Measurements from ENCODE around the gene PDE8B.
A peak's percentile ranks its signal among the peaks of the same experiment; 100 is the strongest.

PDE8B gene

DNA sequence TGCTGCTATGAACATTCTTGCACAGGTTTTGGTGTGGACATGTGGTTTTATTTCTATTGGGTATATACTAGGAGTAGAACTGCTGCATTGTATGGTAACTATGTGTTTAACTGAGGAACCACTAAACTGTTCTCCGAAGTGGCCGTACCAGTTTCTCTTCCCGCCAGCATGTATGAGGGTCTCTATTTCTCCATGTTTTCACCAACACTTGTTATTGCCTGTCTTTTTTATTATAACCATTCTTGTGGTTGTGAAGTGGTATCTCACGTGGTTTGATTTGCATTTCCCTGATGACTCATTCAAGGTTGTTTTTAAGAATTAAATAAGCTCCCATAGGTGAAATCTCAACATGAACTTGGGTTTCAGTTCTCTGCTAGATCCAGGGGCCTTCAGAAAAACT, 19.4 kb downstream of the PDE8B start:
- H3K4me3 ChIP-seq (replicated peaks; ENCODE audit: low read depth, low read length): no peak overlapping the region
- DNase-seq (ENCODE audit: low read depth): no peak
- no peak for TF ChIP-seq CTCF (IDR thresholded peaks at IDR 0.05; ENCODE audit: low read length, missing control alignments)

GRCh38 chr5:77230727-77231470, 20.4 kb downstream of the PDE8B start:
- TF ChIP-seq CTCF (IDR thresholded peaks at IDR 0.05; ENCODE audit: low read length, missing control alignments): peak; percentile 10
- peak; percentile 4 for DNase-seq (ENCODE audit: low read depth)
- H3K4me3 ChIP-seq (replicated peaks; ENCODE audit: low read depth, low read length): no peak overlapping the region

DNA sequence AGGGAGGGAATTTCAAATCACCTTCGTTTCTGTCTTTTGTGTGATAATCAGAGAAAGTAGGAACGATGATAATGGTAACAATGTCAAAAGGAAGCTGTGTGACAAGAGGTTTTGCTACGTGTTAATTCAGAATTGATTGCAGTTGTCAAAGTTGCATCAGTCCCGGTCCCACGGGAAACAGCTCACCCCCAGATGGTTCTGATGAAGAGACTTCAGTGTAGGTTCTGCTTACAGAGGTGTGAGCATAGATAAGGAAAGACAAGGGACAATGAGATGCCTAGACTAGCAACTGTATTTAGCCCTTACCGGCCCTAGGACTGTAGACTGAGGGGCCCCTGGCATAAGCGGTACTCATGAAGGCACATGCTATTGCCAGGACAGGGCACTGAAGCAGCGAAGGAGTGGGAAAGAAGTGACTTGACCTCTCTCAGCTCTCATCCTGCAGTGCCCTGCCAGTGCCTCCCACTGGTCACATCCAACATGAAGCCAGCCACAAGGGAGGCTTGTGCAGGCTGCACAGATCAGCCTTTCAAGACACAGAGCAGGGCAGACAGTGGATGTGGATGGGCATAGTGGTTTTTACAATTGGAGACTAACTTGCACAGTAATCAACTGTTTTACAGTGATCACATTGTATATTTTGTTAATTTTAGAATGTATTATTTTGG, 21.1 kb downstream of the PDE8B start:
- H3K4me3 ChIP-seq (replicated peaks; ENCODE audit: low read depth, low read length): no peak overlapping the region
- no peak for DNase-seq (ENCODE audit: low read depth)
- no peak for TF ChIP-seq CTCF (IDR thresholded peaks at IDR 0.05; ENCODE audit: low read length, missing control alignments)

GRCh38 chr5:77232574-77233358, 22.3 kb downstream of the PDE8B start:
- no peak overlapping the region for H3K4me3 ChIP-seq (replicated peaks; ENCODE audit: low read depth, low read length)
- no peak for TF ChIP-seq CTCF (IDR thresholded peaks at IDR 0.05; ENCODE audit: low read length, missing control alignments)
- DNase-seq (ENCODE audit: low read depth): no peak

DNA sequence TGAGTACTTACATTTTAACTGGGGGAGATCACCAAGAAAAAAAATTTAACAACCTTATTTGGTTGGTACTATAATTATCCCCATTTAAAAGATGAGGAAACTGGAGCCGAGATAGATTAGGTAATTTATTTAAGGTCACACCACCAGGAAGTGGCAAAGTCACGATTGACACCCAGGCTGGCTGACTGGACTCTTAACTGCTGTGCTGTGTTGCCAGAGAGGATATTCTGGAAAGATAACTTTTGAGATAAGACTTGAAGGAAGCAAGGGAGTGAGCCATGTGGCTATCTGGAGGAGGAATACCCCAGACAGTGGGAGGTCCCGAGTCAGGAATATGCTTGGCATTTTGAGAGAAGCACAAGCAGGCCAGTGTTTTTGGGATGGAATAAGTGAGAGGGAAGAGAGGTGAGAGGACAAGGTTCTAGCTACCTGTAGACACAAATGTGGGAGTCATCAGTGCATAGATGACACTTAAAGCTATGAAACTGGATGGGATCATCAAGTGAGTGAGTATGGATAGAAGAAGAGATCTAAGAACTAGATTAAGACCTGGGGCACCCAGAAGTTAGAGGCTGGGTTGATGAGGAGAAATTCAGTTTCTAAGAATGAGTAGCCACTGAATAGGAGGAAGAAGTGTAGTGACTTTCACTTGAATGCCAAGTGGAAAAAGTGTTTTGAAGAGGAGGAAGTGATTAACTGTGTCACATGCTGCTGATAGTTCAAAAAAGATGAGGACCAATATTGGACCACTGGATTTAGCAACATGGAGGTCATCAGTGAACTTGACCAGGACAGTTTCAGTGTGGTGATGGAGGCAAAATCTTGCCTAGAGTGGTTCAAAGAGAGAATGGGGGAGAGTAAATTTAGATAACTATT, 25.6 kb downstream of the PDE8B start:
- no peak for DNase-seq (ENCODE audit: low read depth)
- no peak overlapping the region for H3K4me3 ChIP-seq (replicated peaks; ENCODE audit: low read depth, low read length)
- TF ChIP-seq CTCF (IDR thresholded peaks at IDR 0.05; ENCODE audit: low read length, missing control alignments): no peak

DNA sequence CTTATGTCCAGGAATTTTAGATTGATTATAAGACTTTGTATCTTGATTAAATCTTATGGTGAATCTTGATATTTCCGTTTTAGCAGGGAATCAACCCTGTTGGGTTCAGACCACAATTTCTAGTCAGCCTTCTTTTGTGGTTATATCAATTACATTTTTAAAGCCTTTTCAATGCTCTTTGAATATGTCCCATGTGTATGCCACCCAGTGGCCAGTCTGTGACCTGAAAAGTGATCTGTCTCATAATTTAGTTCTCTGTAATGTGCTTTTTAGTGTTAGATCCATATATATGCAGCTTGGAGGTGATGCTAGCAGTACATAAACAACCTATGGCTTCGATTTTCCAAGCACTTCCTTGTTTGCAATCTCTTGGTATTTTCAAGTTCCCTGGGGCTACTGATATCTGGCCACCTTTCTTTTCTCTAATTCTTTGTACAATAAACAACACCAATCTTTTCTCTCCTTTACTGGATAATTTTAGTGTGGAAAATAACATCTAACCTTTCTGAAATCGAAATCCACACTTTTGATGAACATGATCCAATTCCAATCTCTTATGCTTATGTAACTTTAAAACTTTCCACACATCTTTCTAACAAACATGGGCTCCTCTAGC, 28.8 kb downstream of the PDE8B start:
- no peak overlapping the region for H3K4me3 ChIP-seq (replicated peaks; ENCODE audit: low read depth, low read length)
- DNase-seq (ENCODE audit: low read depth): peak; percentile 41
- peak; percentile 50 for TF ChIP-seq CTCF (IDR thresholded peaks at IDR 0.05; ENCODE audit: low read length, missing control alignments)

All from fibroblast of pulmonary artery (primary cell).